Endothelial cell of umbilical vein (primary cell): Measurements from ENCODE around the gene PPP3CA. TPM values are rescaled to one million over a fixed set of nuclear protein-coding genes. Genes with fewer than 3 reads are reported as not detected.

ENCODE experiments used
- BruUV-seq: library from RNA; stranded (reverse); fragments of 400-500 nt; replicated peaks from 2 replicates; lab custom pipeline; 2021; lab: Mats Ljungman, UMichigan
- CTCF ChIA-PET: fragments of 300-600, 350-600 bp; sonication (Branson Sonifier 250); formaldehyde crosslinking; loops from one replicate; lab custom pipeline; 2021; ENCODE audit warnings: antibody characterized with exemption, inconsistent platforms; lab: Charles Lee
- POLR2A ChIA-PET: fragments of 300-600, 350-600 bp; sonication (Branson Sonifier 250); formaldehyde crosslinking; loops from one replicate; lab custom pipeline; 2021; ENCODE audit warnings: antibody characterized with exemption, inconsistent platforms; lab: Charles Lee
- DNase-seq: peaks from one replicate; pipeline ENCODE4 v3.0.0-alpha.2; 2011; ENCODE audit warnings: low read depth, low spot score
- FAIRE-seq: peaks from 2 replicates; lab custom pipeline; 2011; peaks lifted over from hg19 to GRCh38; lab: Jason Lieb, UNC
- H2AFZ ChIP-seq: 2 replicates; pipeline ENCODE4 v1.6.0; 2012; ENCODE audit warnings: low read depth, low read length, control low read depth, inconsistent platforms
- H3K27ac ChIP-seq: 2 replicates; pipeline ENCODE4 v1.5.1; 2011; ENCODE audit warnings: low read depth, mild to moderate bottlenecking, control low read depth, low read length, moderate library complexity; ENCODE audit not compliant: insufficient read depth
- H3K27me3 ChIP-seq, 2 experiments: 2 replicates each; pipeline versions ENCODE4 v1.6.0 to v1.6.1; 2011; ENCODE audit warnings: low read length in 2 of 2, mixed read lengths in 1 of 2; ENCODE audit not compliant: control insufficient read depth in 2 of 2, insufficient read depth in 2 of 2
- H3K36me3 ChIP-seq, 2 experiments: 2 replicates in 1 of 2; 3 replicates in 1 of 2; pipeline ENCODE4 v1.5.1; 2011; ENCODE audit warnings: low read length in 2 of 2, mild to moderate bottlenecking in 1 of 2, moderate library complexity in 1 of 2; ENCODE audit not compliant: control insufficient read depth in 2 of 2, insufficient read depth in 2 of 2; ENCODE audit errors: extremely low read depth in 1 of 2
- H3K4me1 ChIP-seq: 3 replicates; pipeline ENCODE4 v1.5.1; 2011; ENCODE audit warnings: mild to moderate bottlenecking, low read length; ENCODE audit not compliant: control insufficient read depth, insufficient read depth; ENCODE audit errors: extremely low read depth
- H3K4me2 ChIP-seq: 2 replicates; pipeline ENCODE4 v1.6.1; 2011; ENCODE audit warnings: low read length, control low read depth, mixed read lengths; ENCODE audit not compliant: insufficient read depth
- H3K4me3 ChIP-seq, 3 experiments: fragments of 200-600 bp in 1 of 3; sonication (generic), shearing (Covaris generic) in 1 of 3; replicated peaks in 1 of 3; 2 replicates each; pipeline ENCODE4 v1.5.1; 2011 to 2016; ENCODE audit warnings: control low read depth in 3 of 3, low read length in 3 of 3, mild to moderate bottlenecking in 2 of 3, inconsistent platforms in 1 of 3, low read depth in 1 of 3, moderate library complexity in 1 of 3; ENCODE audit not compliant: insufficient read depth in 1 of 3
- H3K79me2 ChIP-seq: 2 replicates; pipeline ENCODE4 v1.6.0; 2012; ENCODE audit warnings: low read length, inconsistent platforms; ENCODE audit not compliant: control insufficient read depth, insufficient read depth
- H3K9ac ChIP-seq: replicated peaks from 2 replicates; pipeline ENCODE3; 2011; ENCODE audit warnings: low read length, control low read depth; ENCODE audit not compliant: insufficient read depth; ENCODE audit errors: extremely low read depth
- H3K9me1 ChIP-seq: replicated peaks from 3 replicates; pipeline ENCODE4 v1.6.0; 2011; ENCODE audit warnings: mild to moderate bottlenecking, low read length; ENCODE audit not compliant: control insufficient read depth, insufficient read depth; ENCODE audit errors: extremely low read depth
- H3K9me3 ChIP-seq: replicated peaks from 2 replicates; pipeline ENCODE4 v1.5.1; 2012; ENCODE audit warnings: low read length, inconsistent platforms; ENCODE audit not compliant: control insufficient read depth, insufficient read depth
- H4K20me1 ChIP-seq: replicated peaks from 2 replicates; pipeline ENCODE3; 2011; ENCODE audit warnings: mild to moderate bottlenecking, low read length; ENCODE audit not compliant: control insufficient read depth, insufficient read depth; ENCODE audit errors: extremely low read depth
- EZH2 ChIP-seq: IDR thresholded peaks from 2 replicates; pipeline ENCODE4 v1.6.1; 2012; ENCODE audit warnings: borderline replicate concordance, low read depth, mild to moderate bottlenecking, moderate library complexity, low read length, inconsistent platforms; ENCODE audit not compliant: severe bottlenecking
- FOS ChIP-seq: IDR thresholded peaks from 2 replicates; pipeline ENCODE4 v1.6.1; 2011; ENCODE audit warnings: mild to moderate bottlenecking, low read length, moderate library complexity, borderline replicate concordance; ENCODE audit not compliant: insufficient read depth
- GATA2 ChIP-seq: IDR thresholded peaks from 2 replicates; pipeline ENCODE4 v1.7.0; 2011; ENCODE audit warnings: low read depth, mild to moderate bottlenecking, moderate library complexity, mixed read lengths, low read length; ENCODE audit not compliant: insufficient read length, insufficient read depth
- JUN ChIP-seq: IDR thresholded peaks from 2 replicates; pipeline ENCODE4 v1.6.1; 2011; ENCODE audit warnings: borderline replicate concordance, low read depth; ENCODE audit not compliant: insufficient read length, insufficient read depth
- MYC ChIP-seq: IDR thresholded peaks from one replicate; pipeline ENCODE4 v1.6.1; 2011; ENCODE audit warnings: mild to moderate bottlenecking, low read depth, low read length
- POLR2A ChIP-seq: IDR thresholded peaks from 2 replicates; pipeline ENCODE4 v1.6.1; 2012; ENCODE audit warnings: low read depth, mild to moderate bottlenecking, control low read depth, low read length
- POLR2AphosphoS5 ChIP-seq: IDR thresholded peaks from 2 replicates; pipeline ENCODE4 v1.6.1; 2012; ENCODE audit warnings: low read depth, mild to moderate bottlenecking, control low read depth, low read length, moderate library complexity; ENCODE audit not compliant: insufficient read depth
- dilution Hi-C: fragments of 300-500 bp; cut with MboI; formaldehyde crosslinking; loops from one replicate; pipeline ENCODE4 v1.15.0; 2019; ENCODE audit warnings: low sequenced_read_pairs; ENCODE audit not compliant: extremely low pct_ligation_motif_present
- intact Hi-C: fragments of 100-400 bp; cut with micrococcal nuclease; formaldehyde crosslinking; loops from one replicate; pipeline ENCODE4 v1.10.0; 2022
- polyA plus RNA-seq, 4 experiments: library from polyadenylated mRNA; depleted of rRNA in 3 of 4; stranded (reverse) in 3 of 4; unstranded in 1 of 4; fragments of >200 nt; gene quantifications; 2 replicates each; pipeline versions ENCODE4 v1.2.1 to v1.2.3, GENCODE V29; 2011 to 2012; ENCODE audit warnings: missing spikeins in 1 of 4
- total RNA-seq: library from RNA; stranded (reverse); gene quantifications from 2 replicates; pipeline ENCODE4 v1.2.3, GENCODE V29; 2021
- TF ChIP-seq, protein P1 (sequence below), 2 donors: IDR thresholded peaks; 1 replicate in 1 of 2; 2 replicates in 1 of 2; pipeline ENCODE4 v1.5.1; 2011; ENCODE audit warnings: low read length in 2 of 2, mild to moderate bottlenecking in 2 of 2, moderate library complexity in 2 of 2, control low read depth in 1 of 2, inconsistent platforms in 1 of 2, low read depth in 1 of 2; ENCODE audit not compliant: insufficient read depth in 1 of 2; ENCODE audit errors: extremely low read depth in 1 of 2
- TF ChIP-seq, protein P2 (sequence below): IDR thresholded peaks from 2 replicates; pipeline ENCODE4 v1.6.1; 2011; ENCODE audit not compliant: insufficient read depth, insufficient read length

Gene PPP3CA
- total and polyA plus RNA-seq, 2 donors (not counting 3 experiments of a cell fraction or from before 2014, with no cell fraction given), result 7.0 to 43.3 TPM

DNA sequence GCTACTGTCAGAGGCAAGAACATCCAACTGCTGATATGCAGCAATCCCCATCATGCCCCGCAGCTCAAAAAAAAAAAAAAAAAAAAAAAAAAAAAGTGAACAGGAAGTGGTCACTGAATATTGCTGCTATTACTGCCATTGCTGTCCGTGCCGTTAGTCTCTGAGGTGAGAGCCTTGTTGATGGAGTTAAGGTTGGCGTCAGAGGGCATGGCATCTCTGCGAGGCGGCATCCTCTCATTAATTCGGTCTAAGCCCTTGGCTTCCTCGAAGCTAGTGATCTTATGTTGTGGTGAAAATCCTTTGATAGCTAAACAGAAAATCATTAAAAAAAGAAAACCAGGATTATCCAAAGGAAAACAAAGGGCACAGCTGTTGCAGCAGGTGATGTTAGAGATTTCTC, 321.6 kb downstream of the PPP3CA start:
- intact Hi-C loops, result loop anchor here (10.0 kb wide), 2 partner anchors 371 to 1081 kb away; partner anchors contain the start of gene DNAJB14
- no peak overlapping the region for H3K4me2 ChIP-seq
- no peak overlapping the region for H3K4me3 ChIP-seq
- H3K9me3 ChIP-seq, result no peaks in the 10 kb centered on the region
- H3K27ac ChIP-seq, result no peak overlapping the region
- FAIRE-seq (no peak), DNase-seq (no peak)
- no peaks in the 10 kb centered on the region for H3K79me2 ChIP-seq
- no TSS peak for BruUV-seq
- dilution Hi-C loops, result no loop called here
- POLR2A ChIA-PET, result no interaction called here
- no peaks in the 10 kb centered on the region for H4K20me1 ChIP-seq
- peaks cover 27% of the 10 kb centered on the region for H3K4me1 ChIP-seq
- H3K9ac ChIP-seq, result no peak overlapping the region
- no peak overlapping the region for H2AFZ ChIP-seq
- no peak for TF ChIP-seq MYC
- TF ChIP-seq, protein P1, sequence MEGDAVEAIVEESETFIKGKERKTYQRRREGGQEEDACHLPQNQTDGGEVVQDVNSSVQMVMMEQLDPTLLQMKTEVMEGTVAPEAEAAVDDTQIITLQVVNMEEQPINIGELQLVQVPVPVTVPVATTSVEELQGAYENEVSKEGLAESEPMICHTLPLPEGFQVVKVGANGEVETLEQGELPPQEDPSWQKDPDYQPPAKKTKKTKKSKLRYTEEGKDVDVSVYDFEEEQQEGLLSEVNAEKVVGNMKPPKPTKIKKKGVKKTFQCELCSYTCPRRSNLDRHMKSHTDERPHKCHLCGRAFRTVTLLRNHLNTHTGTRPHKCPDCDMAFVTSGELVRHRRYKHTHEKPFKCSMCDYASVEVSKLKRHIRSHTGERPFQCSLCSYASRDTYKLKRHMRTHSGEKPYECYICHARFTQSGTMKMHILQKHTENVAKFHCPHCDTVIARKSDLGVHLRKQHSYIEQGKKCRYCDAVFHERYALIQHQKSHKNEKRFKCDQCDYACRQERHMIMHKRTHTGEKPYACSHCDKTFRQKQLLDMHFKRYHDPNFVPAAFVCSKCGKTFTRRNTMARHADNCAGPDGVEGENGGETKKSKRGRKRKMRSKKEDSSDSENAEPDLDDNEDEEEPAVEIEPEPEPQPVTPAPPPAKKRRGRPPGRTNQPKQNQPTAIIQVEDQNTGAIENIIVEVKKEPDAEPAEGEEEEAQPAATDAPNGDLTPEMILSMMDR (IDR thresholded peaks at IDR 0.05; ENCODE audit: extremely low read depth in 1 of 2, insufficient read depth in 1 of 2, low read depth in 1 of 2, low read length in 2 of 2), result no peak
- no peak for TF ChIP-seq POLR2A
- no peak for TF ChIP-seq POLR2AphosphoS5
- no peak for TF ChIP-seq FOS
- TF ChIP-seq GATA2, result no peak
- TF ChIP-seq JUN, result no peak
- no peak for TF ChIP-seq EZH2
- TF ChIP-seq, protein P2, sequence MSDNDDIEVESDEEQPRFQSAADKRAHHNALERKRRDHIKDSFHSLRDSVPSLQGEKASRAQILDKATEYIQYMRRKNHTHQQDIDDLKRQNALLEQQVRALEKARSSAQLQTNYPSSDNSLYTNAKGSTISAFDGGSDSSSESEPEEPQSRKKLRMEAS, result no peak
- no peaks in the 10 kb centered on the region for H3K9me1 ChIP-seq
- no peaks in the 10 kb centered on the region for H3K27me3 ChIP-seq
- CTCF ChIA-PET, result no interaction called here
- no peaks in the 10 kb centered on the region for H3K36me3 ChIP-seq
